Stimulated activated CD4-positive, alpha-beta T cell treated with anti-CD3 and anti-CD28 coated beads, Interleukin-15, amount 100 ng/mL, for 1 hour (primary cell): ENCODE results near the gene PCDHB7.
"Not testable (repeated sequence)": the region's sequence is repeated elsewhere in the genome, so short reads cannot be mapped to it uniquely, and the experiment has no call there.

Source experiments
- DNase-seq, 2 donors: peaks; one replicate each; pipeline ENCODE4 v3.0.0-alpha.2; 2020; ENCODE audit warnings: low read depth in 1 of 2, low spot score in 1 of 2

The PCDHB7 gene

GRCh38 chr5:141179876-141180275, 7.4 kb downstream of the PCDHB7 start:
- DNase-seq = not testable (repeated sequence)

GRCh38 chr5:141180313-141180712, 7.9 kb downstream of the PCDHB7 start:
- no peak for DNase-seq

DNA sequence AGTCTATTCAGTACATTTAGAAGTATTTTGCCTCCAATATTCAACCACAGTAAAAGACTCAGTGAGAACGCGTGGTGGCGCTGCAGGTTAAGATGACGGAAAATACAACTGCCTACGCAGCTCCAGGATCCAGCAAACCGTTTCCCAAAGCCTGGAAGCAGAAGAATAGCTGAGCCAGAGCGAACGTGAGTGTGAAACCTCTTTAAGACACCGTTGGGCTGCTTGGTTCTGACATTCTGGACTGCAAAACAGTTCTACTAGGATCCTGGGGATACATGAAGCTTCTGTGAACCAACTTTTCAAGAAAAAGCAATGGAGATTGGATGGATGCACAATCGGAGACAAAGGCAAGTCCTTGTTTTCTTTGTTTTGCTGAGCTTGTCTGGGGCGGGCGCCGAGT, 9.8 kb downstream of the PCDHB7 start, which contains the start of gene PCDHB16:
Gene PCDHB16, plus strand, starts transcription at position 140 of the 400 bp plus-strand sequence. Its CDS starts 173 bp downstream, at position 313.
- DNase-seq = no peak

DNA sequence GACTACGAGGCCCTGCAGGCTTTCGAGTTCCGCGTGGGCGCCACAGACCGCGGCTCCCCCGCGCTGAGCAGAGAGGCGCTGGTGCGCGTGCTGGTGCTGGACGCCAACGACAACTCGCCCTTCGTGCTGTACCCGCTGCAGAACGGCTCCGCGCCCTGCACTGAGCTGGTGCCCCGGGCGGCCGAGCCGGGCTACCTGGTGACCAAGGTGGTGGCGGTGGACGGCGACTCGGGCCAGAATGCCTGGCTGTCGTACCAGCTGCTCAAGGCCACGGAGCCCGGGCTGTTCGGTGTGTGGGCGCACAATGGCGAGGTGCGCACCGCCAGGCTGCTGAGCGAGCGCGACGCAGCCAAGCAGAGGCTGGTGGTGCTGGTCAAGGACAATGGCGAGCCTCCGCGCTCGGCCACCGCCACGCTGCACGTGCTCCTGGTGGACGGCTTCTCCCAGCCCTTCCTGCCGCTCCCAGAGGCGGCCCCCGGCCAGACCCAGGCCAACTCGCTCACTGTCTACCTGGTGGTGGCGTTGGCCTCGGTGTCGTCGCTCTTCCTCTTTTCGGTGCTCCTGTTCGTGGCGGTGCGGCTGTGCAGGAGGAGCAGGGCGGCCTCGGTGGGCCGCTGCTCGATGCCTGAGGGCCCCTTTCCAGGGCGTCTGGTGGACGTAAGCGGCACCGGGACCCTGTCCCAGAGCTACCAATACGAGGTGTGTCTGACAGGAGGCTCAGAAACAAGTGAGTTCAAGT, 11.8 kb downstream of the PCDHB7 start:
- DNase-seq = not testable (repeated sequence)

DNA sequence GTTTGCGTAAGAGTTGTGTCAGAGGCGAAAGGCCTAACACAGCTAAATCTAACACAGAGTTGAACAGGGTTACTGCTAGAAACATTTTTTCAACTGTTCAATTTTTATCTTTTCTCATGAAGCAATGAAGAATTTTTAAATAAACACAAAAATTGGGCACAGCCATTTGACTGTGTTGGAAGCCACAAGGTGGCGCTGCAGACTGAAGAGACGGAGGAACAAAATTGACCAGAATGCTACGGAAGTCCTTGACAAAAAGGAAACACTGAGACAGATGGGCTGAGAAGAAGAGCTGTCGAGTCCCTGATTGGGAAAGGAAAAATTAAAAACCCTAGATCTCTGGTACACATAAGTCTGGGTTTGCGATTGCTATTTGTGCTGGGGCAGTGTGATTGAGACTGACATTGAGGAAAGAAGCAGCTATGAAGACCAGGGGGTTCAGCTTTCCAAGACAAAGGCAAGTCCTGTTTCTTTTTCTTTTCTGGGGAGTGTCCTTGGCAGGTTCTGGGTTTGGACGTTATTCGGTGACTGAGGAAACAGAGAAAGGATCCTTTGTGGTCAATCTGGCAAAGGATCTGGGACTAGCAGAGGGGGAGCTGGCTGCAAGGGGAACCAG, 14.6 kb downstream of the PCDHB7 start, which contains the start of gene PCDHB9:
Gene PCDHB9, plus strand, starts transcription at position 265 of the 616 bp plus-strand sequence. Its CDS starts 158 bp downstream, at position 423.
- no peak for DNase-seq

DNA sequence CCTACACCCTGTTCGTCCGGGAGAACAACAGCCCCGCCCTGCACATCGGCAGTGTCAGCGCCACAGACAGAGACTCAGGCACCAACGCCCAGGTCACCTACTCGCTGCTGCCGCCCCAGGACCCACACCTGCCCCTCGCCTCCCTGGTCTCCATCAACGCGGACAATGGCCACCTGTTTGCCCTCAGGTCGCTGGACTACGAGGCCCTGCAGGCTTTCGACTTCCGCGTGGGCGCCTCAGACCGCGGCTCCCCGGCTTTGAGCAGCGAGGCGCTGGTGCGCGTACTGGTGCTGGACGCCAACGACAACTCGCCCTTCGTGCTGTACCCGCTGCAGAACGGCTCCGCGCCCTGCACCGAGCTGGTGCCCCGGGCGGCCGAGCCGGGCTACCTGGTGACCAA, 16.2 kb downstream of the PCDHB7 start:
- DNase-seq = not testable (repeated sequence)

DNA sequence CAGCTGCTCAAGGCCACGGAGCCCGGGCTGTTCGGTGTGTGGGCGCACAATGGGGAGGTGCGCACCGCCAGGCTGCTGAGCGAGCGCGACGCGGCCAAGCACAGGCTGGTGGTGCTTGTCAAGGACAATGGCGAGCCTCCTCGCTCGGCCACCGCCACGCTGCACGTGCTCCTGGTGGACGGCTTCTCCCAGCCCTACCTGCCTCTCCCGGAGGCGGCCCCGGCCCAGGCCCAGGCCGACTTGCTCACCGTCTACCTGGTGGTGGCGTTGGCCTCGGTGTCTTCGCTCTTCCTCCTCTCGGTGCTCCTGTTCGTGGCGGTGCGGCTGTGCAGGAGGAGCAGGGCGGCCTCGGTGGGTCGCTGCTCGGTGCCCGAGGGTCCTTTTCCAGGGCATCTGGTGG, 16.7 kb downstream of the PCDHB7 start:
- DNase-seq = not testable (repeated sequence)

DNA sequence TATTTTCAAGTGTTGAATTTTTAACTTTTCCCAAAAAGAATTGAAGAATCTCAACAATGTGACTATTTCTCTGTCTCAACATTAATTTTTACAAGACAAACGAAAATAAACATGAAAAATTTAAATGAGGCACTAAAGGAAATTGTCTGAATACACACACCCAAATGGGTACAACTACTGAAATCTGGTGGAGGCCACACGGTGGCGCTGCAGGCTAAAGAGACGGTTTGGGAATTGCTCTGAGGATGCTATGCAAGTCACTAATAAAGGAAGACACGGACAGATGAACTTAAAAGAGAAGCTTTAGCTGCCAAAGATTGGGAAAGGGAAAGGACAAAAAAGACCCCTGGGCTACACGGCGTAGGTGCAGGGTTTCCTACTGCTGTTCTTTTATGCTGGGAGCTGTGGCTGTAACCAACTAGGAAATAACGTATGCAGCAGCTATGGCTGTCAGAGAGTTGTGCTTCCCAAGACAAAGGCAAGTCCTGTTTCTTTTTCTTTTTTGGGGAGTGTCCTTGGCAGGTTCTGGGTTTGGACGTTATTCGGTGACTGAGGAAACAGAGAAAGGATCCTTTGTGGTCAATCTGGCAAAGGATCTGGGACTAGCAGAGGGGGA, 19.8 kb downstream of the PCDHB7 start, which contains the start of gene PCDHB10:
Gene PCDHB10, plus strand, starts transcription at position 244 of the 616 bp plus-strand sequence. Its CDS starts 200 bp downstream, at position 444.
- DNase-seq = no peak

GRCh38 chr5:141194332-141194731, 21.9 kb downstream of the PCDHB7 start:
- DNase-seq = not testable (repeated sequence)

- DNase-seq = no peak
Measured at GRCh38 chr5:141196363-141196762, 23.9 kb downstream of the PCDHB7 start.

- DNase-seq = no peak
Measured at GRCh38 chr5:141199359-141200235, 27.2 kb downstream of the PCDHB7 start, which contains the start of gene PCDHB11. Gene PCDHB11 (plus strand): TSS chr5:141199627. CDS start chr5:141199775, 148 bp downstream.

GRCh38 chr5:141201126-141201525, 28.7 kb downstream of the PCDHB7 start:
- DNase-seq = not testable (repeated sequence)

DNA sequence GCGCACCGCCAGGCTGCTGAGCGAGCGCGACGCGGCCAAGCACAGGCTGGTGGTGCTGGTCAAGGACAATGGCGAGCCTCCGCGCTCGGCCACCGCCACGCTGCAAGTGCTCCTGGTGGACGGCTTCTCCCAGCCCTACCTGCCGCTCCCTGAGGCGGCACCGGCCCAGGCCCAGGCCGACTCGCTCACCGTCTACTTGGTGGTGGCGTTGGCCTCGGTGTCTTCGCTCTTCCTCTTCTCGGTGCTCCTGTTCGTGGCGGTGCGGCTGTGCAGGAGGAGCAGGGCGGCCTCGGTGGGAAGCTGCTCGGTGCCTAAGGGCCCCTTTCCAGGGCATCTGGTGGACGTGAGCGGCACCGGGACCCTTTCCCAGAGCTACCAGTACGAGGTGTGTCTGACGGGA, 29.2 kb downstream of the PCDHB7 start:
- DNase-seq = not testable (repeated sequence)

GRCh38 chr5:141208478-141208877, 36.0 kb downstream of the PCDHB7 start, which contains the start of gene PCDHB12:
Gene PCDHB12 (plus strand): TSS chr5:141208719. CDS start chr5:141208908, 189 bp downstream.
- no peak for DNase-seq

GRCh38 chr5:141210281-141210680, 37.8 kb downstream of the PCDHB7 start:
- DNase-seq = not testable (repeated sequence)

DNA sequence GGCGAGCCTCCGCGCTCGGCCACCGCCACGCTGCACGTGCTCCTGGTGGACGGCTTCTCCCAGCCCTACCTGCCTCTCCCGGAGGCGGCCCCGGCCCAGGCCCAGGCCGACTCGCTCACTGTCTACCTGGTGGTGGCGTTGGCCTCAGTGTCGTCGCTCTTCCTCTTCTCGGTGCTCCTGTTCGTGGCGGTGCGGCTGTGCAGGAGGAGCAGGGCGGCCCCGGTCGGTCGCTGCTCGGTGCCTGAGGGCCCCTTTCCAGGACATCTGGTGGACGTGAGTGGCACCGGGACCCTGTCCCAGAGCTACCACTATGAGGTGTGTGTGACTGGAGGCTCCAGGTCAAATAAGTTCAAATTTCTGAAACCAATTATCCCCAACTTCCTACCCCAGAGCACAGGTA, 38.4 kb downstream of the PCDHB7 start:
- DNase-seq = not testable (repeated sequence)

GRCh38 chr5:141213656-141214339, 41.4 kb downstream of the PCDHB7 start, which contains the start of gene PCDHB13:
Gene PCDHB13 (plus strand): TSS chr5:141213919. CDS start chr5:141214124, 205 bp downstream.
- DNase-seq = not testable (repeated sequence)

- not testable (repeated sequence) for DNase-seq
Measured at GRCh38 chr5:141214583-141214982, 42.1 kb downstream of the PCDHB7 start.

DNA sequence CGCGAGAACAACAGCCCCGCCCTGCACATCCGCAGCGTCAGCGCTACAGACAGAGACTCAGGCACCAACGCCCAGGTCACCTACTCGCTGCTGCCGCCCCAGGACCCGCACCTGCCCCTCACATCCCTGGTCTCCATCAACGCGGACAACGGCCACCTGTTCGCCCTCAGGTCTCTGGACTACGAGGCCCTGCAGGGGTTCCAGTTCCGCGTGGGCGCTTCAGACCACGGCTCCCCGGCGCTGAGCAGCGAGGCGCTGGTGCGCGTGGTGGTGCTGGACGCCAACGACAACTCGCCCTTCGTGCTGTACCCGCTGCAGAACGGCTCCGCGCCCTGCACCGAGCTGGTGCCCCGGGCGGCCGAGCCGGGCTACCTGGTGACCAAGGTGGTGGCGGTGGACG, 43.1 kb downstream of the PCDHB7 start:
- not testable (repeated sequence) for DNase-seq

GRCh38 chr5:141216035-141216434, 43.6 kb downstream of the PCDHB7 start:
- not testable (repeated sequence) for DNase-seq
